ENCODE results near the gene PCLO. TPM values are rescaled to one million over a fixed set of nuclear protein-coding genes. Genes with fewer than 3 reads are reported as not detected.

The PCLO gene
- total RNA-seq, 1 experiment from 2014 or later, result 1.3 TPM

DNA sequence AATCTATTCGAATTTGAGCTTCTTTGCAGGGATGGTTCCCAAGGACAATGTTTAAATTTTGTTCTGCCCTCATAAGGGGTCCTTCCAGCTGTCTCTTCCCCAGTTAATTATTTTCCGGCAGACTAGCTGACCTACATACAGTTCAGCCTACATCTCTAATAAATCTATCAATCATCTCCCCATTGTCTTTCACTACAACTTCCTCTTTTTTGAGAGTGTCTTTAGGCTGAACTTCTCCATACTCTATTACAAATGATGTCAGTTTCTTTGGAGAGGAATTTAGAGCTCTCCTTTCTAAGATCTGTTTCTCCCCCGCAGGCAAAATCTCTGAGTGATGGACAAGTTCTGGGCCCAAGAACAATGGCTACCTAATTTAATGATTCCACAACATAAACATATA lies 122.2 kb downstream of the PCLO start:
- no peak for DNase-seq (ENCODE audit: low read depth)

GRCh38 chr7:83038787-83039186 lies 123.9 kb downstream of the PCLO start:
- no peak for DNase-seq (ENCODE audit: low read depth)

- no peak for DNase-seq (ENCODE audit: low read depth)
Measured at GRCh38 chr7:83036721-83037380, 125.8 kb downstream of the PCLO start.

DNA sequence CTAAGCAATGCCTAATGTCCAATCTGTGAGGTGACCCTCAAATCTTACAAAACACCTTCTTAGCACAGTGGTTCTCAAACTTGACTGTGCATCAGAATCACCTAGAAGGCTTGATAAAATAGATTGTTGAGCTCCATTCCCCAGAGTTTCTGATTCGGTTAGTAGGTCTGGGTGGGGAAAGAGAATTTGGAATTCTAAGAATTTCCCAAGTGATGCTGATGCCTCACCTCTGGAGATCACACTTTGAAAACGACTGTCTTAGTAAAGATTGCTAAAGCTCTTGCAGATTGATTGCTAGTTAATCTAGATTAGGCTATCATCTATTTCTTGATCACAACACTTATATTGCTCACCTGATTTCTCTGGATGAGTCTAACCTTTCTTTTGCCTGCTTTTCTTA lies 126.6 kb downstream of the PCLO start:
- no peak for DNase-seq (ENCODE audit: low read depth)

- no peak for DNase-seq (ENCODE audit: low read depth)
Measured at GRCh38 chr7:83032195-83032594, 130.5 kb downstream of the PCLO start.

GRCh38 chr7:83023817-83024665 lies 138.6 kb downstream of the PCLO start:
- DNase-seq (ENCODE audit: low read depth), result peak; percentile 1

DNA sequence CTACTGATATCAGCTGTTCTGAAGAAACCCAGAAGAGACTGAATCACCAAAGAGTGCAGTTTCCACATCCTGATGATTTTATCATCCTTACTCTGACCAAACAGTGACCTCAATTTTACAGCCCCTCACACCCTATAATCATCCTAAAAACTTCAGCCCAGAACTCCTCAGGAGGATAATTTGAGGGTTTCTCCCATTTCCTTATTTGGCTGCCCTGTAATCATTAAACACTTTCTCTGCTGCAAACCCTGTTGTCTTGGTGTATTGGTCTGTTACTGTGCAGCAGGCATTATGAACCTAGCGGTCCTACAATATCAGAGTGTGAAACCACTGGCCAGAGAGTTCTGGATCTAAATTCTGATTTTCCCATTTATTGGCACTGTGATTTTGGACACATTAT lies 141.7 kb downstream of the PCLO start:
- DNase-seq (ENCODE audit: low read depth), result no peak

- DNase-seq (ENCODE audit: low read depth), result no peak
Measured at GRCh38 chr7:83020161-83020560, 142.5 kb downstream of the PCLO start.

- no peak for DNase-seq (ENCODE audit: low read depth)
Measured at GRCh38 chr7:83015916-83016315, 146.8 kb downstream of the PCLO start.

- DNase-seq (ENCODE audit: low read depth), result no peak
Measured at GRCh38 chr7:83014546-83014945, 148.1 kb downstream of the PCLO start.

DNA sequence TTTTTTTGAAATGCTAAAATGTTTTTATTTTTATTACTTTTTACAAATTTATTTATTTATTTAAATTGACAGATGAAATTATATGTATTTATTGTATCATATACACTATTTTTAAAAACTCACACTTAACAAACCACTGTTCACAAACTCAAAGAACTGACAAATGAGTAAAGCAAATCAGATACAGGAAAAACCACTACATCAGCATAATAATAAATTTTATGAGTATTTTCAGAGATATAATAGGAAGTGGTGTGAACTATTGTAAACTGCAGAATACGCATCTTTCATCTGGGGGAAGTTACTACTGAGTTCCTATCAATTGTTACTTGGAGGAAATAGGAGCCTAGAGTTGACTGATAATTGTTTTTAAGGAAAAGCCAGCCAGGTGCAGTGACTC lies 150.7 kb downstream of the PCLO start:
- DNase-seq (ENCODE audit: low read depth), result no peak

DNA sequence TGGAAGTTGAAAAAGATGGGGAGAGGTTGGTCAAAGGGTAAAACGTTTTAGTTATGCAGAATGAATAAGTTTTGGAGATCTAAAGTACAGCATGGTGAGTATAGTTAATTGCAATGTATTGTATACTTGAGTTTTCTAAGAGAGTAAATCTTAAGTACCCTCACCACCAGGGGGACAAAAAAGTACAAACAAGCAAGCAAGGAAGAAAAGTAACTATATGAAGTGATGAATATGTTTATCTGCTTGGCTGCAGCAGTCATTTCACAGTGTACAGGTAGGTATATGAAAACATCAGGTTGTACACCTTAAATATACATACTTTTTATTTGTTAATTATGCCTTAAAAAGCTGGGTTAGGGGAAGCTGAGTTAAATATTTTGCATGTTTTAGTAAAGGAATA lies 157.3 kb downstream of the PCLO start:
- DNase-seq (ENCODE audit: low read depth), result no peak

GRCh38 chr7:83001362-83002040 lies 161.2 kb downstream of the PCLO start:
- no peak for DNase-seq (ENCODE audit: low read depth)

DNA sequence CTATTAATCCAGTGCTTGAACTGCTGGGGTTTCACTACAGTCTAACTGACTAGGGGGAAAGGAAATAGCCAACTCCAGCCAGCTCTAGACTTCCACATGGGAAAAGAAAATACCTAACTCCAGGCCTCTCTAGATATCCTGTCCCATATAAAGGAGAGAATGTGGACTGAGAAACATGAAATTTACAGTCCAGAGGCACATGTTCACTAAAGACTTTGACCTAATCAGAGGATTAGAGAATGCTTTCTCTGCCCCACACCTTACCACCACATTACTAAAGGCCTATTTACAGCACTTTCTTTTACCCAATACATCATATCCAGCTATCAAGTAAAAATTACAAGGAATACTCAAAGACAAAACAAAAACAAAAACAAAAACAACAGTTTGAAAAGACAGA lies 164.2 kb downstream of the PCLO start:
- DNase-seq (ENCODE audit: low read depth), result no peak

GRCh38 chr7:82985144-82985802 lies 177.4 kb downstream of the PCLO start:
- no peak for DNase-seq (ENCODE audit: low read depth)

DNA sequence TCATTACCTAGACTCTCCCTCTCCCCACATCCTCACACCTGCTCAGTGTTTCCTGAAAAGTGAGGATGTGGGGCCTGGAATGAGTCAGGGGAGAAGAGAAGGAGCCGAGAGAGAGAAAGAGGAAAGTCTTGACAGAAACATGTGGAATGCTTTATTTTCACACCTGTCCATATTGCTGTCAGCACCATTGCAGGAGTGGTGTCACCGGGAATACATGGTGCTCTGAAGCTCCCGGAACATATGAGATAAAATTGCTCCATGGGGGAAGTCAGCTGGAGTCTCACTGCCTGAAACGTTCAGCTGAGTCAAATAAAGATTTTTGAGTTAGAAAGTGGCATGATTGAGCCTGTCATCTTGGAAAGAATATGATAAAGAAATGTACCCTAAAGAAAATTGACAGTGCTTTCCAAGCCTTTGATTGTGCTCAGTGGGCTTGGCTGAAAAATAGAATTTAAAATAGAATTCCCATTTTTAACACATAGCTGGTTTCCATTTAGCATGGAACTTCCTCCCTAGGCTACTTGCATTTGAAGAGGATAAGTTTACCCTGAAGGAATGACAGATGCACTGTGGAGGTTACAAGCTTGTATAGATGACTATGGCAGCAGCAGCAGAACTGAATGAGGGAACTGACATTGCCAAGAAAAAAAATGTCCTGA lies 182.4 kb downstream of the PCLO start:
- no peak for DNase-seq (ENCODE audit: low read depth)

GRCh38 chr7:82975811-82976468 lies 186.7 kb downstream of the PCLO start:
- no peak for DNase-seq (ENCODE audit: low read depth)

GRCh38 chr7:82972135-82972534 lies 190.5 kb downstream of the PCLO start:
- no peak for DNase-seq (ENCODE audit: low read depth)

GRCh38 chr7:82965088-82966036 lies 197.3 kb downstream of the PCLO start:
- DNase-seq (ENCODE audit: low read depth), result no peak

All from RPMI7951 (cell line).